Fibroblast of the aortic adventitia (primary cell): ENCODE measurements around the gene IGFL2. TPM values are rescaled to one million over a fixed set of nuclear protein-coding genes. Genes with fewer than 3 reads are reported as not detected.
"Not testable (repeated sequence)": the region's sequence is repeated elsewhere in the genome, so short reads cannot be mapped to it uniquely, and the experiment has no call there.

Experiments
- DNase-seq: peaks from one replicate; pipeline ENCODE4 v3.0.0-alpha.2; 2010; ENCODE audit warnings: low read depth
- H3K4me3 ChIP-seq: 2 replicates; pipeline ENCODE4 v1.5.1; 2011; ENCODE audit warnings: low read depth, mild to moderate bottlenecking, control low read depth, low read length, moderate library complexity
- CTCF ChIP-seq: IDR thresholded peaks from 2 replicates; pipeline ENCODE4 v1.5.1; 2011; ENCODE audit warnings: mild to moderate bottlenecking, low read length, control low read depth, inconsistent platforms; ENCODE audit not compliant: insufficient read depth
- total RNA-seq: library from RNA; depleted of rRNA; stranded (reverse); fragments of >200 nt; gene quantifications from 2 replicates; pipeline ENCODE4 v1.2.3, GENCODE V29; 2012; ENCODE audit warnings: low replicate concordance

The IGFL2 gene
- total RNA-seq, 1 donor, result 0.09 TPM

- DNase-seq, result no peak
- no peak overlapping the region for H3K4me3 ChIP-seq
- TF ChIP-seq CTCF, result no peak
These were observed 31.2 kb downstream of the IGFL2 start for GRCh38 chr19:46179076-46179759.

GRCh38 chr19:46180701-46181387, 32.8 kb downstream of the IGFL2 start:
- peak; percentile 57 for DNase-seq
- no peak overlapping the region for H3K4me3 ChIP-seq
- no peak for TF ChIP-seq CTCF

- TF ChIP-seq CTCF, result no peak
- DNase-seq, result peak; percentile 47
These were observed 33.3 kb downstream of the IGFL2 start for GRCh38 chr19:46181388-46181779.

GRCh38 chr19:46182476-46182875, 34.4 kb downstream of the IGFL2 start:
- H3K4me3 ChIP-seq, result no peak overlapping the region
- no peak for DNase-seq
- no peak for TF ChIP-seq CTCF

More at GRCh38 chr19:46181388-46181779, 33.3 kb downstream of the IGFL2 start:
- no peak overlapping the region for H3K4me3 ChIP-seq

- DNase-seq, H3K4me3 ChIP-seq: not testable (repeated sequence)
These were observed 37.0 kb downstream of the IGFL2 start for GRCh38 chr19:46184775-46185710.

GRCh38 chr19:46186101-46186716, 38.2 kb downstream of the IGFL2 start:
- H3K4me3 ChIP-seq, result no peak overlapping the region
- DNase-seq, result no peak
- no peak for TF ChIP-seq CTCF
